BE2C (cell line): Measurements from ENCODE around the gene C10orf88.

ENCODE experiments used
- DNase-seq: peaks from one replicate; pipeline ENCODE4 v3.0.0-alpha.2; 2020
- H3K27me3 ChIP-seq: fragments of 250-450 bp; sonication (Bioruptor Pico); 2 replicates; pipeline ENCODE4 v1.5.1; 2020; ENCODE audit warnings: mild to moderate bottlenecking
- H3K36me3 ChIP-seq: fragments of 250-450 bp; sonication (Bioruptor Pico); 2 replicates; pipeline ENCODE4 v1.5.1; 2020; ENCODE audit warnings: mild to moderate bottlenecking
- H3K4me1 ChIP-seq: fragments of 250-450 bp; sonication (Bioruptor Pico); 2 replicates; pipeline ENCODE4 v1.5.1; 2020
- H3K4me3 ChIP-seq: 2 replicates; pipeline ENCODE4 v1.5.1; 2011; ENCODE audit warnings: low read depth, low read length
- H3K9me3 ChIP-seq: fragments of 250-450 bp; sonication (Bioruptor Pico); 2 replicates; pipeline ENCODE4 v1.5.1; 2020
- CTCF ChIP-seq: IDR thresholded peaks from 2 replicates; pipeline ENCODE4 v1.5.1; 2012; ENCODE audit warnings: mild to moderate bottlenecking, low read depth, low read length

The C10orf88 gene

DNA sequence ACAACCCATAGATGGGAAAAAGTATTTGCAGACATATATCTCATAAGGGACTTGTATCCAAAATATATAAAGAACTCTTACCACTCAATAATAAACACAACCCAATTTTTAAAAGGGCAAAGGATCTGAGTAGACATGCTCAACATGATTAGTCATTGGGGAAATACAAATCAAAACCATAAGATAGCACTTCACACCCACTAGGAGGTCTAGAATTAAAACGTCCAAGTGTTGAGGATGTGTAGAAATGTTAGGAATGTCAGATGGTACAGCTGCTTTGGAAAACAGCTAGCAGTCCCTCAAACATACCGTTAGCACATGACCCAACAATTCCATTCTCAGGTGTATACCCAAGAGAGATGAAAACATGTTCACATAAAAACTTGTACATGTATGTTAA lies 34.5 kb upstream of the C10orf88 start:
- Histone ChIP-seq H3K9me3 (no peaks in the 10 kb centered on the region), H3K4me3 (no peak overlapping the region), H3K36me3 (peaks cover 3% of the 10 kb centered on the region), H3K27me3 (no peaks in the 10 kb centered on the region), H3K4me1 (peaks cover 4% of the 10 kb centered on the region; the same call in 1 of the 2 replicates)
- no peak for TF ChIP-seq CTCF
- no peak for DNase-seq

DNA sequence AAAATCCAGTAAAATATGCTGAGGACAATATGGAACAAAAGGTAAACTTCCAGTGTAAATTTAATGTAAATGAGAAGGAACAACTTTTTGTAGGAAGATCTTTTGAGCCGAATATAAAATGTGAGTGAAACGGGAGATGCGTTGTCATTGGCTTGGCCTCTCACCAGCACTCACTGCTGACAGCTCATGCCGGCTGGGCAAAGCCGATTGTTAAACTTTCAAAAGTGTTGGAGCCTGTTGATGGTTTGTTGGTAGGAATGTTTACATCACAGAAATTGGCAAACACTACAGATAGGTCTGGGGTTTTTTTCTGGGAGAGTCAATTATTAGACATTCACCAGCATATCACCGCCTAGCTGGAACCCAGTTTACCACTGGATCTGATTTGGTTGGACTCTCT lies 32.3 kb upstream of the C10orf88 start:
- no peak for TF ChIP-seq CTCF
- H3K9me3 ChIP-seq, result no peaks in the 10 kb centered on the region
- H3K36me3 ChIP-seq, result no peaks in the 10 kb centered on the region; the same call in 1 of the 2 replicates
- no peaks in the 10 kb centered on the region for H3K27me3 ChIP-seq
- no peak for DNase-seq
- H3K4me3 ChIP-seq, result no peak overlapping the region
- H3K4me1 ChIP-seq, result peaks cover 4% of the 10 kb centered on the region; the same call in 1 of the 2 replicates

- Histone ChIP-seq H3K36me3 (no peaks in the 10 kb centered on the region; the same call in 1 of the 2 replicates), H3K4me3 (no peak overlapping the region), H3K9me3 (no peaks in the 10 kb centered on the region), H3K4me1 (no peaks in the 10 kb centered on the region), H3K27me3 (no peaks in the 10 kb centered on the region)
- no peak for TF ChIP-seq CTCF
- no peak for DNase-seq
Observed at GRCh38 chr10:122984708-122985107, 30.7 kb upstream of the C10orf88 start.

DNA sequence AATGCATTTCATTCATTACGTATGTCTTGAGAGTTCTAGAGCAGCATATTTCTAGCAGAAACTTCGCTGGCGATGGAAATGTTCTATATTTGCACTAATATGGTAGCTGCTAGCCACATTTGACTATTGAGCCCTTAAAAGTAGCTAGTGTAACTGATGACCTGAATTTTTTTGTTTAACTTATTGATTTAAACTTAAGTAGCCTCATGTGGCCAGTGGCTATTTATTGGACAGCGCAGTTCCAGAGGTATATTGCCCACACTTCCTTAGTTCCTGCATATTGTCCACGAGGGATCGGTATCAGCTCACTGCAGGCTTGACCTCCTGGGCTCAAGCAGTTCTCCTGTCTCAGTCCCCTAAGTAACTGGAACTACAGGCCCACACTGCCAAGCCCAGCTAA lies 29.9 kb upstream of the C10orf88 start:
- Histone ChIP-seq H3K4me1 (no peaks in the 10 kb centered on the region), H3K4me3 (no peak overlapping the region), H3K36me3 (no peaks in the 10 kb centered on the region; the same call in 1 of the 2 replicates), H3K9me3 (no peaks in the 10 kb centered on the region), H3K27me3 (no peaks in the 10 kb centered on the region)
- no peak for TF ChIP-seq CTCF
- DNase-seq, result no peak

DNA sequence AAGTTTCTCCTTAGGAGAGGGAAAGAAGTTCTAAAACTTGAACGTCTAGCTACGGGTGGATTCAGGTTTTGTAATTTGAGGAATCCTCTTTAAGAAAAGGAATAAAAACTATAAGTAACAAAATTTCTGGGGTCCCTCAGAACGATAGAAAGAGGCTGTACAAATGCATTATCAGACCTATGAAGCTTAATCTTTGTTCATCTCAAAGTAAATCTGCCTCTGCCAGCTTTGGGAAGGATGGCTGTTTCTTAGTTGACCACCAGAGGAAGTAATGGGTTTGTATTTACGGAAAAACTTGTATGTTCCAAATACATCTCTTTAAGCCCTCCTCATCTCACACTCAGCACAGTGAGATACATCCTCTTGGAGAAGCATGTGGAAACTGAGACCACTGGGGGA lies 27.0 kb upstream of the C10orf88 start:
- no peaks in the 10 kb centered on the region for H3K9me3 ChIP-seq
- no peak for DNase-seq
- H3K27me3 ChIP-seq, result no peaks in the 10 kb centered on the region
- H3K4me3 ChIP-seq, result peak overlapping the region; percentile 72
- no peaks in the 10 kb centered on the region; the same call in 1 of the 2 replicates for H3K36me3 ChIP-seq
- peak; percentile 53 for TF ChIP-seq CTCF
- H3K4me1 ChIP-seq, result no peaks in the 10 kb centered on the region

DNA sequence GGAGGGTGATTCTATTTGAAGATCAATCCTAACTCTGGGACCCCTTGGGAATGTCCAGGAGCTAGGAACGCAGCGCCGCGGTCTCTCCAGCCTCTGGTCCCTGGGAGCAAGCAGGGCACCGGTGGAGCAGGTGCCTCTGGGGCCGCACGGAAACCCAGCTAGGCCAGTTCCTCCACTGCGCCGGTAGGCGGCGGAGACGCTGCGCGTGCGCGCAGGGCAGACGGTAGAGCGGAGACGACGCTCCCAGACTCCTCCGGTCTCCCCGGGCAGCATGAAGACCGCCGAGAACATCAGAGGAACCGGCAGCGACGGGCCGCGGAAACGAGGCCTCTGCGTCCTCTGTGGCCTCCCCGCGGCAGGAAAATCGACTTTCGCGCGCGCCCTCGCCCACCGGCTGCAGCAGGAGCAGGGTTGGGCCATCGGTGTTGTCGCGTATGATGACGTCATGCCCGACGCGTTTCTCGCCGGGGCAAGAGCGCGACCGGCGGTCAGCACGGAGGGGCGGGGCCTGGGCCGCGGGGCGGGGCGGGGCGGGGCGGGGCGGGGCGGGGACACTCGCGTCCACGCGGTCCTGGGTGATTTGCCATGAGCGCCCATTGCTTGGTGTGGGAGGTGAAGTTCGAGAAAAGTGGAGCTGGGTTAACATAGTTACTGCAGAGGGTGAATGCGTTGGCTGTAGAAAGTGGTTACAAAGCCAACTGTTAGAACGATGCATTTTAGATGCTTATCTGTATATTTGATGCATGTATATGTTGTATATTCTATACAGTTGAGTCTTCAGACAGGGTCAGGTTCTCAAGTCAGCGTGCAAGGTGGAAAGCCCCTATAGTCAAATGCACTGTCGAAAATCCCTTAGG lies 26.4 kb upstream of the C10orf88 start, which contains the start of gene PSTK:
PSTK (plus strand) TSS at position 193 of the 857 bp plus-strand sequence; CDS start at position 272, 79 bp downstream.
- H3K4me1 ChIP-seq, result no peaks in the 10 kb centered on the region
- H3K27me3 ChIP-seq, result no peaks in the 10 kb centered on the region
- peak within 1 kb of the TSS; percentile 72 for H3K4me3 ChIP-seq
- H3K36me3 ChIP-seq, result no peaks in the 10 kb centered on the region; the same call in 1 of the 2 replicates
- peak; percentile 90 for DNase-seq
- no peaks in the 10 kb centered on the region for H3K9me3 ChIP-seq
- TF ChIP-seq CTCF, result peak; percentile 80
